Measurements from ENCODE around the gene CYP2W1. TPM values are rescaled to one million over a fixed set of nuclear protein-coding genes. Genes with fewer than 3 reads are reported as not detected.
"Not testable (repeated sequence)": the region's sequence is repeated elsewhere in the genome, so short reads cannot be mapped to it uniquely, and the experiment has no call there.

Gene CYP2W1
- total RNA-seq, 1 experiment from 2014 or later: not detected

DNA sequence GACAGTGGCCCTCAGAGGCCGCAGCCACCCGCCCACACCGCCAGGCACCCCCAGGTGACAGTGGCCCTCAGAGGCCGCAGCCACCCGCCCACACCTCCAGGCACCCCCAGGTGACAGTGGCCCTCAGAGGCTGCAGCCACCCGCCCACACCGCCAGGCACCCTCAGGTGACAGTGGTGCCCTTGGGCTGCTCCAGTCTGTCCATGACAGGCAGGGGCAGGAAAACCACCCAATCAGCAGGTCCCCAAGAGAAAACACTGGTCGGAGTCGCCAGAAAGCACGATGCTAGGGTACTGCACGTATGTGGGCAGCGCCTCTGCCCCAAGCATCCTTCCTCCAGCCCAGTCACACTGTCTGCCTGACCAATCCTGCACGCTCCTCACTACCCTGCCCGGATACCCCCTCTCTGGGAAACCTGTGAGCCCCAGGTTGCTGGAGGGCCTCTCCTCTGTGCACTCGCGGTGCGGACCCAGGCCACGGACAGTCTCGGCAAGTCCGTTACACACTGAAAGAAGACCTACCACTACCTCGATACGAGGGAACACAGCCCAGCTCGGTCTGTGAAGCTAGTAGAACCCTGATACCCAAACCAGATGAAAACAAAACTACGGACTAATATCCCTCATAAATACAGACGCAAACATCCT lies 49.7 kb downstream of the CYP2W1 start:
- Histone ChIP-seq H3K4me1 (ENCODE audit: low read length) (peaks cover 9% of the 10 kb centered on the region), H3K27ac (ENCODE audit: low read length) (no peak overlapping the region)

DNA sequence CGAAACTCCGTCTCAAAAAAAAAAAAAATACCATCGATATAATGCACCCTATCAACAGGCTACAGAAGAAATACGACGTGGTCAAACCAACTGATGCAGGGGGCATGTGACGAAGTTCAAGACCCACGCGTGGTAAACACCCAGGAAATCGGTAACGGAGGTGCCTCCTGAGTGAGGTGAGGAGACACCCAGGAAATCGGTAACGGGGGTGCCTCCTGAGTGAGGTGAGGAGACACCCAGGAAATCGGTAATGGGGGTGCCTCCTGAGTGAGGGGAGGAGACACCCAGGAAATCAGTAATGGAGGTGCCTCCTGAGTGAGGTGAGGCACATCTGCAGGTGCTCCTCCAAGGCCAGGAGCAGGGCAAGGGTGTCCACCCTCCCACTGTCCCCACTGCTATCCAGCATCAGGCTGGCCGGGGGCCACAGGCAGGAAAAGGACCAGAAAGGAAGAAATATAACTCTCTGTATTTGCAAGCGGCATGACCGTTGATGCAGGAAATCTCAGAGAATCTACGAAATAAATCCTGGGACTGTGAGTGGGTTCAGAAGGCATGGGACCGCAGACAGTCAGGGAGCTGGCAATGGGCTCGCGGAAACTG lies 50.7 kb downstream of the CYP2W1 start:
- H3K27me3 ChIP-seq (ENCODE audit: low read length): no peaks in the 10 kb centered on the region
- H3K27ac ChIP-seq (ENCODE audit: low read length): no peak overlapping the region
- no peaks in the 10 kb centered on the region for H3K79me2 ChIP-seq (ENCODE audit: low read length)
- H4K20me1 ChIP-seq (ENCODE audit: insufficient read depth, low read depth, low read length): peaks cover 18% of the 10 kb centered on the region; the same call in 1 of the 2 replicates
- H3K9me3 ChIP-seq (ENCODE audit: low read length): no peaks in the 10 kb centered on the region
- H3K4me1 ChIP-seq (ENCODE audit: low read length): peaks cover 3% of the 10 kb centered on the region
- no peak for DNase-seq
- H2AFZ ChIP-seq (ENCODE audit: low read length): no peak overlapping the region
- H3K4me3 ChIP-seq (ENCODE audit: low read length): no peak overlapping the region
- no peak overlapping the region for H3K9ac ChIP-seq (ENCODE audit: low read length)
- no peaks in the 10 kb centered on the region for H3K36me3 ChIP-seq (ENCODE audit: insufficient read depth, low read length)
- no peaks in the 10 kb centered on the region for H3K9me2 ChIP-seq (replicated peaks; ENCODE audit: insufficient read depth, low read length)
- H3K4me2 ChIP-seq (ENCODE audit: low read depth, low read length, poor library complexity, severe bottlenecking): no peak overlapping the region

More for the DNA sequence above, 49.7 kb downstream of the CYP2W1 start:
- H3K9ac ChIP-seq (ENCODE audit: low read length): no peak overlapping the region
- no peaks in the 10 kb centered on the region for H3K9me3 ChIP-seq (ENCODE audit: low read length)
- no peak for DNase-seq
- H3K9me2 ChIP-seq (replicated peaks; ENCODE audit: insufficient read depth, low read length): no peaks in the 10 kb centered on the region
- no peaks in the 10 kb centered on the region for H3K79me2 ChIP-seq (ENCODE audit: low read length)
- no peaks in the 10 kb centered on the region for H3K27me3 ChIP-seq (ENCODE audit: low read length)
- H3K36me3 ChIP-seq (ENCODE audit: insufficient read depth, low read length): no peaks in the 10 kb centered on the region
- H4K20me1 ChIP-seq (ENCODE audit: insufficient read depth, low read depth, low read length): peaks cover 19% of the 10 kb centered on the region; the same call in 1 of the 2 replicates
- H3K4me2 ChIP-seq (ENCODE audit: low read depth, low read length, poor library complexity, severe bottlenecking): no peak overlapping the region
- no peak overlapping the region for H2AFZ ChIP-seq (ENCODE audit: low read length)
- no peak overlapping the region for H3K4me3 ChIP-seq (ENCODE audit: low read length)

DNA sequence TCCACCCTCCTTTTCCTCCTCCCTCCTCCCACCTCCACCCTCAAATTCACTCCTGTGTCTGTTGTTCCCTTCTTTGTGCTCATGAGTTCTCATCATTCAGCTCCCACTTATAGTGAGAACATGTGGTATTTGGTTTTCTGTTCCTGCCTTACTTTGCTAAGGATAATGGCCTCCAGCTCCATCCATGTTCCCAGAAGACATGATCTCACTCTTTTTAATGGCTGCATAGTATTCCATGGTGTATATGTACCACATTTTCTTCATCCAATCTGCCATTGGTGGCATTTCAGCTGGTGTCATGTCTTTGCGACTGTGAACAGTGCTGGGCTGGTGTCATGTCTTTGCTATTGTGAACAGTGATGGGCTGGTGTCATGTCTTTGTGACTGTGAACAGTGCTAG lies 51.8 kb downstream of the CYP2W1 start:
- H3K4me3 ChIP-seq (ENCODE audit: low read length); H3K36me3 ChIP-seq (ENCODE audit: insufficient read depth, low read length); H3K27ac ChIP-seq (ENCODE audit: low read length); H3K9me2 ChIP-seq (replicated peaks; ENCODE audit: insufficient read depth, low read length); H3K9me3 ChIP-seq (ENCODE audit: low read length); H2AFZ ChIP-seq (ENCODE audit: low read length); H3K4me1 ChIP-seq (ENCODE audit: low read length); DNase-seq; H3K9ac ChIP-seq (ENCODE audit: low read length); H3K4me2 ChIP-seq (ENCODE audit: low read depth, low read length, poor library complexity, severe bottlenecking); H3K79me2 ChIP-seq (ENCODE audit: low read length); H3K27me3 ChIP-seq (ENCODE audit: low read length): not testable (repeated sequence)
- H4K20me1 ChIP-seq (ENCODE audit: insufficient read depth, low read depth, low read length): peaks cover 16% of the 10 kb centered on the region; the same call in 1 of the 2 replicates

DNA sequence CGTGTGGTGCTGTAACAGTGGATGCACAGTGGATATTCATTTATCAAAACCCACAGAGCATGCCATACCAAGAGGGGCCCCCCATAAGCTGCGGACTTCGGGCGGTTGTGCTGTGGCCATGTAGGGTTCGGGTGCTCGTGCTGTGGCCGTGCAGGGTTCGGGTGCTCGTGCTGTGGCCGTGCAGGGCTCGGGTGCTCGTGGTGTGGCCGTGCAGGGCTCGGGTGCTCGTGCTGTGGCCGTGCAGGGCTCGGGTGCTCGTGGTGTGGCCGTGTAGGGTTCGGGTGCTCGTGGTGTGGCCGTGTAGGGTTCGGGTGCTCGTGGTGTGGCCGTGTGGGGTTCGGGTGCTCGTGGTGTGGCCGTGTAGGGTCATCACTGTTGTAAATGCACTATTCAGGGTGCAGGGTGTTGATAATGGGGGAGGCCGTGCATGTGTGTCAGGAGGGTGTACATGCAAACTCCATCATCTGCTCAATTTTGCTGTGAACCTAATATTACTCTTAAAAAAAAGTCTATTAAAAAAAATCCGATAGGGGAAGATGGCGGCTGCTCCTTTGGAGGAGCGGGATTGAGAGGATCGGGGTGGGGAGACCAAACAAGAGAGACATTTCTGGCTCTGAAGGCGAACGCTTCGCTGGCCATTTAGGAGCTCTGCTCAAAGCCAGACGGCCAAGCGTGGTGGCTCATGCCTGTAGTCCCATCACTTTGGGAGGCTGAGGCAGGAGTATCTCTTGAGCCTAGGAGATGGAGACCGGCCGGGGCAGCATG lies 53.4 kb downstream of the CYP2W1 start:
- H3K9ac ChIP-seq (ENCODE audit: low read length); H3K4me1 ChIP-seq (ENCODE audit: low read length); H3K9me3 ChIP-seq (ENCODE audit: low read length); H3K79me2 ChIP-seq (ENCODE audit: low read length); H2AFZ ChIP-seq (ENCODE audit: low read length); H3K27ac ChIP-seq (ENCODE audit: low read length); H3K27me3 ChIP-seq (ENCODE audit: low read length); H3K36me3 ChIP-seq (ENCODE audit: insufficient read depth, low read length); H3K9me2 ChIP-seq (replicated peaks; ENCODE audit: insufficient read depth, low read length); H3K4me2 ChIP-seq (ENCODE audit: low read depth, low read length, poor library complexity, severe bottlenecking); H3K4me3 ChIP-seq (ENCODE audit: low read length); DNase-seq: not testable (repeated sequence)
- H4K20me1 ChIP-seq (ENCODE audit: insufficient read depth, low read depth, low read length): peaks cover 14% of the 10 kb centered on the region; the same call in 1 of the 2 replicates

Small RNA genes lying within 50 kb of the gene (small RNA-seq; reads per million reads assigned to genes)
- gene MIR339: 6.2 reads per million, percentile 84 among the genes with 10 or more reads in this experiment

Other genes with a start within 250 kb of the CYP2W1 start
- 39.6 and 62.1 TPM in 2 replicates for gene SUN1, start 150.7 kb upstream of the CYP2W1 start, total RNA-seq (2014; rRNA removed; shearing (Covaris generic); ENCODE audit: low replicate concordance)
- gene GET4, start 106.6 kb upstream of the CYP2W1 start, total RNA-seq (2014; rRNA removed; shearing (Covaris generic); ENCODE audit: low replicate concordance): 16.2 and 33.3 TPM in 2 replicates
- gene ADAP1, start 28.5 kb upstream of the CYP2W1 start, total RNA-seq (2014; rRNA removed; shearing (Covaris generic); ENCODE audit: low replicate concordance): not detected in 2 replicates
- 14.5 and 20.5 TPM in 2 replicates for gene COX19, start 7.6 kb upstream of the CYP2W1 start, total RNA-seq (2014; rRNA removed; shearing (Covaris generic); ENCODE audit: low replicate concordance)
- gene GPR146, start 61.4 kb downstream of the CYP2W1 start, total RNA-seq (2014; rRNA removed; shearing (Covaris generic); ENCODE audit: low replicate concordance): 5.5 and 9.2 TPM in 2 replicates
- gene GPER1, start 104.9 kb downstream of the CYP2W1 start, total RNA-seq (2014; rRNA removed; shearing (Covaris generic); ENCODE audit: low replicate concordance): not detected in 2 replicates
- 5.2 and 11.5 TPM in 2 replicates for gene ZFAND2A, start 177.0 kb downstream of the CYP2W1 start, total RNA-seq (2014; rRNA removed; shearing (Covaris generic); ENCODE audit: low replicate concordance)
- not detected in 2 replicates for gene UNCX, start 249.7 kb downstream of the CYP2W1 start, total RNA-seq (2014; rRNA removed; shearing (Covaris generic); ENCODE audit: low replicate concordance)

All from Karpas-422 (cell line).